HUES6 (cell line): Measurements from ENCODE around the gene DNALI1.
"Not testable (repeated sequence)": the region's sequence is repeated elsewhere in the genome, so short reads cannot be mapped to it uniquely, and the experiment has no call there.

ENCODE experiments used
- H3K27ac ChIP-seq: 2 replicates; pipeline ENCODE4 v1.7.0; 2013; ENCODE audit warnings: low read depth, mild to moderate bottlenecking, low read length, inconsistent platforms
- H3K27me3 ChIP-seq: 2 replicates; pipeline ENCODE4 v1.6.1; 2013; ENCODE audit warnings: low read length; ENCODE audit not compliant: control insufficient read depth, insufficient read depth
- H3K36me3 ChIP-seq: 2 replicates; pipeline ENCODE4 v1.6.1; 2013; ENCODE audit warnings: low read length; ENCODE audit not compliant: control insufficient read depth, insufficient read depth
- H3K4me1 ChIP-seq: 2 replicates; pipeline ENCODE4 v1.6.1; 2013; ENCODE audit warnings: low read length; ENCODE audit not compliant: control insufficient read depth, insufficient read depth
- H3K4me3 ChIP-seq: 2 replicates; pipeline ENCODE4 v1.5.1; 2013; ENCODE audit warnings: low read depth, low read length
- H3K9ac ChIP-seq: one replicate; pipeline ENCODE4 v1.6.1; 2013; ENCODE audit warnings: mild to moderate bottlenecking, low read length
- H3K9me3 ChIP-seq: 2 replicates; pipeline ENCODE4 v1.6.1; 2013; ENCODE audit warnings: low read depth, low read length; ENCODE audit not compliant: control insufficient read depth, insufficient read depth

DNALI1 gene

GRCh38 chr1:37556712-37557196 is at the start of gene DNALI1:
Gene DNALI1 (plus strand): TSS chr1:37556940. CDS start chr1:37556995, 55 bp downstream.
- Histone ChIP-seq H3K36me3 (peaks cover 18% of the 10 kb centered on the region), H3K4me1 (peaks cover 15% of the 10 kb centered on the region), H3K27me3 (no peaks in the 10 kb centered on the region), H3K9ac (no peak within 1 kb of the TSS), H3K4me3 (peak within 1 kb of the TSS; percentile 45), H3K9me3 (peaks cover 4% of the 10 kb centered on the region; the same call in 1 of the 2 replicates), H3K27ac (no peak within 1 kb of the TSS)

- Histone ChIP-seq H3K9me3 (no peaks in the 10 kb centered on the region), H3K9ac (no peak overlapping the region), H3K27me3 (no peaks in the 10 kb centered on the region), H3K27ac (no peak overlapping the region), H3K4me3 (no peak overlapping the region), H3K36me3 (peaks cover 52% of the 10 kb centered on the region), H3K4me1 (peaks cover 6% of the 10 kb centered on the region)
These were observed 47.6 kb upstream of the DNALI1 start for GRCh38 chr1:37509181-37509580.

- Histone ChIP-seq H3K27me3 (peaks cover 3% of the 10 kb centered on the region; the same call in 1 of the 2 replicates), H3K9me3 (no peaks in the 10 kb centered on the region), H3K27ac (peak overlapping the region; percentile 71; the same call in 1 of the 2 replicates), H3K4me1 (peaks cover 14% of the 10 kb centered on the region), H3K4me3 (peak overlapping the region; percentile 75), H3K36me3 (peaks cover 28% of the 10 kb centered on the region), H3K9ac (peak overlapping the region; percentile 5)
These were observed 42.9 kb upstream of the DNALI1 start for GRCh38 chr1:37513795-37514349.

GRCh38 chr1:37514350-37515184 is 42.2 kb upstream of the DNALI1 start, which contains the start of gene MEAF6:
Gene MEAF6 (minus strand): TSS chr1:37514766. CDS start chr1:37514746, 20 bp downstream.
- Histone ChIP-seq H3K4me1 (peaks cover 14% of the 10 kb centered on the region), H3K4me3 (peak within 1 kb of the TSS; percentile 75), H3K27ac (peak within 1 kb of the TSS; percentile 71; the same call in 1 of the 2 replicates), H3K36me3 (peaks cover 22% of the 10 kb centered on the region), H3K27me3 (peaks cover 3% of the 10 kb centered on the region; the same call in 1 of the 2 replicates), H3K9me3 (no peaks in the 10 kb centered on the region), H3K9ac (peak within 1 kb of the TSS; percentile 87)

- H3K27me3 ChIP-seq = peaks cover 3% of the 10 kb centered on the region; the same call in 1 of the 2 replicates
- H3K9me3 ChIP-seq = no peaks in the 10 kb centered on the region
- peaks cover 22% of the 10 kb centered on the region for H3K36me3 ChIP-seq
- peak overlapping the region; percentile 71; the same call in 1 of the 2 replicates for H3K27ac ChIP-seq
- H3K9ac ChIP-seq = peak overlapping the region; percentile 87
- peak overlapping the region; percentile 75 for H3K4me3 ChIP-seq
- H3K4me1 ChIP-seq = peaks cover 14% of the 10 kb centered on the region
These were observed 41.3 kb upstream of the DNALI1 start for GRCh38 chr1:37515185-37516034.

- no peaks in the 10 kb centered on the region for H3K9me3 ChIP-seq
- H3K4me1 ChIP-seq = peaks cover 14% of the 10 kb centered on the region
- H3K27me3 ChIP-seq = peaks cover 3% of the 10 kb centered on the region; the same call in 1 of the 2 replicates
- H3K27ac ChIP-seq = no peak overlapping the region
- H3K36me3 ChIP-seq = peaks cover 6% of the 10 kb centered on the region
- no peak overlapping the region for H3K9ac ChIP-seq
- no peak overlapping the region for H3K4me3 ChIP-seq
These were observed 39.2 kb upstream of the DNALI1 start for GRCh38 chr1:37517569-37517968.

- not testable (repeated sequence) for H3K36me3 ChIP-seq, H3K9ac ChIP-seq, H3K27ac ChIP-seq, H3K9me3 ChIP-seq, H3K4me3 ChIP-seq, H3K27me3 ChIP-seq
- peaks cover 13% of the 10 kb centered on the region for H3K4me1 ChIP-seq
These were observed 38.5 kb upstream of the DNALI1 start for GRCh38 chr1:37518241-37518640.

GRCh38 chr1:37518929-37519328 is 37.8 kb upstream of the DNALI1 start:
- not testable (repeated sequence) for H3K4me1 ChIP-seq, H3K27ac ChIP-seq, H3K9ac ChIP-seq, H3K36me3 ChIP-seq, H3K9me3 ChIP-seq, H3K27me3 ChIP-seq, H3K4me3 ChIP-seq

- Histone ChIP-seq H3K27ac (no peak overlapping the region), H3K9me3 (no peaks in the 10 kb centered on the region), H3K36me3 (no peaks in the 10 kb centered on the region), H3K9ac (no peak overlapping the region), H3K4me3 (no peak overlapping the region), H3K27me3 (peaks cover 3% of the 10 kb centered on the region; the same call in 1 of the 2 replicates), H3K4me1 (peaks cover 8% of the 10 kb centered on the region)
These were observed 37.1 kb upstream of the DNALI1 start for GRCh38 chr1:37519613-37520012.

- not testable (repeated sequence) for H3K9ac ChIP-seq, H3K27ac ChIP-seq, H3K4me1 ChIP-seq, H3K27me3 ChIP-seq, H3K9me3 ChIP-seq, H3K4me3 ChIP-seq, H3K36me3 ChIP-seq
These were observed 26.9 kb upstream of the DNALI1 start for GRCh38 chr1:37529888-37530287.
